CD4-positive, alpha-beta T cell treated with Interleukin-10 for 1 hour (primary cell): ENCODE data around the gene SERPINA7.
"Not testable (repeated sequence)": the region's sequence is repeated elsewhere in the genome, so short reads cannot be mapped to it uniquely, and the experiment has no call there.

Experiments
- DNase-seq: peaks from one replicate; pipeline ENCODE4 v3.0.0-alpha.2; 2020

Gene SERPINA7

GRCh38 chrX:106038625-106039024, at the start of gene SERPINA7:
TSS of gene SERPINA7 (minus strand) at chrX:106038727. CDS start at chrX:106037058, 1,669 bp downstream.
- DNase-seq: no peak

GRCh38 chrX:106069048-106069447, 30.5 kb upstream of the SERPINA7 start:
- DNase-seq: no peak

- no peak for DNase-seq
Measured at GRCh38 chrX:106050054-106050453, 11.5 kb upstream of the SERPINA7 start.

GRCh38 chrX:106042296-106042695, 3.8 kb upstream of the SERPINA7 start:
- no peak for DNase-seq

GRCh38 chrX:106040861-106041260, 2.3 kb upstream of the SERPINA7 start:
- no peak for DNase-seq

GRCh38 chrX:106039920-106040319, 1.4 kb upstream of the SERPINA7 start:
- DNase-seq: no peak

GRCh38 chrX:106037835-106038473, 573 bp downstream of the SERPINA7 start:
- DNase-seq: no peak

- no peak for DNase-seq
Measured at GRCh38 chrX:106036716-106037115, 1.8 kb downstream of the SERPINA7 start.

GRCh38 chrX:106035064-106035463, 3.5 kb downstream of the SERPINA7 start:
- DNase-seq: no peak

- no peak for DNase-seq
Measured at GRCh38 chrX:106023947-106024346, 14.6 kb downstream of the SERPINA7 start.

GRCh38 chrX:106022238-106022637, 16.3 kb downstream of the SERPINA7 start:
- no peak for DNase-seq

- DNase-seq: no peak
Measured at GRCh38 chrX:106014119-106014775, 24.3 kb downstream of the SERPINA7 start.

GRCh38 chrX:106009145-106009544, 29.4 kb downstream of the SERPINA7 start:
- no peak for DNase-seq

- no peak for DNase-seq
Measured at GRCh38 chrX:106007815-106008214, 30.7 kb downstream of the SERPINA7 start.

GRCh38 chrX:106005684-106006083, 32.8 kb downstream of the SERPINA7 start:
- no peak for DNase-seq

- DNase-seq: not testable (repeated sequence)
Measured at GRCh38 chrX:106000609-106001008, 37.9 kb downstream of the SERPINA7 start.

GRCh38 chrX:106000203-106000602, 38.3 kb downstream of the SERPINA7 start:
- DNase-seq: no peak

GRCh38 chrX:105999294-105999693, 39.2 kb downstream of the SERPINA7 start:
- DNase-seq: no peak

- DNase-seq: not testable (repeated sequence)
Measured at GRCh38 chrX:105988487-105988886, 50.0 kb downstream of the SERPINA7 start.
